ENCODE measurements around the gene RTN3.

RTN3 gene

GRCh38 chr11:63738720-63739360 lies 57.5 kb downstream of the RTN3 start:
- DNase-seq = peak; percentile 66

- DNase-seq = no peak
These were observed 64.2 kb downstream of the RTN3 start for GRCh38 chr11:63745304-63746170.

- no peak for DNase-seq
These were observed 65.7 kb downstream of the RTN3 start for GRCh38 chr11:63747011-63747410.

GRCh38 chr11:63749624-63750023 lies 68.3 kb downstream of the RTN3 start:
- DNase-seq = no peak

- no peak for DNase-seq
These were observed 75.8 kb downstream of the RTN3 start for GRCh38 chr11:63756919-63757761.

- DNase-seq = no peak
These were observed 79.3 kb downstream of the RTN3 start for GRCh38 chr11:63760487-63761079.

- no peak for DNase-seq
These were observed 79.9 kb downstream of the RTN3 start for GRCh38 chr11:63761188-63761587.

GRCh38 chr11:63761931-63762653 lies 80.8 kb downstream of the RTN3 start:
- DNase-seq = no peak

- DNase-seq = no peak
These were observed 81.6 kb downstream of the RTN3 start for GRCh38 chr11:63762654-63763495.

GRCh38 chr11:63763496-63764339 lies 82.4 kb downstream of the RTN3 start:
- DNase-seq = no peak

- DNase-seq = no peak
These were observed 83.0 kb downstream of the RTN3 start for GRCh38 chr11:63764340-63764678.

GRCh38 chr11:63764679-63765647 lies 83.7 kb downstream of the RTN3 start:
- DNase-seq = no peak

GRCh38 chr11:63765688-63766241 lies 84.5 kb downstream of the RTN3 start:
- DNase-seq = no peak

GRCh38 chr11:63766531-63767235 lies 85.4 kb downstream of the RTN3 start:
- no peak for DNase-seq

- no peak for DNase-seq
These were observed 85.9 kb downstream of the RTN3 start for GRCh38 chr11:63767267-63767564.

- peak; percentile 24 for DNase-seq
These were observed 86.4 kb downstream of the RTN3 start for GRCh38 chr11:63767565-63768236.

GRCh38 chr11:63768237-63769041 lies 87.1 kb downstream of the RTN3 start, which contains the start of gene ZFTA:
Gene ZFTA (minus strand): TSS chr11:63768775. CDS start chr11:63768622, 153 bp downstream.
- DNase-seq = peak; percentile 52

Data from activated CD4-positive, alpha-beta T cell treated with anti-CD3 and anti-CD28 coated beads, Interleukin-2, amount 50 U/mL, for 1 hour (primary cell).